Kidney glomerular epithelial cell (primary cell): Measurements from ENCODE around the gene DHX30.
"Not testable (repeated sequence)": the region's sequence is repeated elsewhere in the genome, so short reads cannot be mapped to it uniquely, and the experiment has no call there.

Experiments
- DNase-seq: peaks from one replicate; lab custom pipeline; 2025; lab: John Stamatoyannopoulos, UW

Gene DHX30

DNA sequence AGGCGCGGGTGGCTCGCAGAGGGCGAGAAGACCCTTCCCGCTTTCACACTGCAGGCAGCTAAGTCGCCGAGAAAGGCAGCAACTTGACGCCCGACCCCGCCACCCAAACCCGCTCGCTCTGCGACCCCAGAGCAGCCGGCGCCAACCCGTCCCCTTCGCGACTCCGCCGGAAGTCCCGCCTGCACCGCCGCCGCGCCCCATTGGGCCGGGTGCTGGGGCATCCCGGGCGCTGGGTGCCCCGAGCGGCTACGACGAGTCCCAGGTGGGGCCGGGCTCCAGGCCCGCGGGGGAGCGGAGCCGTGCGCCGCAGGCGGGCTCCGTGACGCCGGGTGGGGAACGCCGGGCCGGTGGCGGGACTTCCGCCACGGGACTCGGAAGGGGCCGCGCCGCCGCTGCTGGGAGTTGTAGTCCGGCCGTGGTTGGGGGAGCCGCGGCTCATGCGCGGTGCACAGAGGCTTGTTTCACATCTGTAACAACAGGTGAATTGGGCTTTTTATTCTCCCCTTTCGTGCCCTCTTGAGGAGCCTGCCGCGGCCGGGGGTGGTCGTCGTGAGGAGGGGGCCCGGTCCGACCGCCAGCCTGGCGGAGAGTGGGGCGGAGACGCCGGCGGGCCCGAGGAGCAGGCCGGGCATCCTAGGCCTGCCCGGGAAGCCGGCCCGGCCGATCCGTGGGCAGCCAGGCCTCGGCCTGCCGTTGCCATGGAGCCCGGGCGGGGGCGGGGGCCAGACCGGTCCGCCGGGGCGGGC, at the start of gene DHX30:
DHX30 (plus strand) TSS at position 405 of the 746 bp plus-strand sequence. CDS start 7,546 bp downstream, outside the sequence.
- peak; percentile 79 for DNase-seq

GRCh38 chr3:47758261-47759025, 44.5 kb upstream of the DHX30 start:
- DNase-seq: no peak

- not testable (repeated sequence) for DNase-seq
Observed at GRCh38 chr3:47760207-47760606, 42.7 kb upstream of the DHX30 start.

- DNase-seq: no peak
Observed at GRCh38 chr3:47761046-47761445, 41.9 kb upstream of the DHX30 start.

DNA sequence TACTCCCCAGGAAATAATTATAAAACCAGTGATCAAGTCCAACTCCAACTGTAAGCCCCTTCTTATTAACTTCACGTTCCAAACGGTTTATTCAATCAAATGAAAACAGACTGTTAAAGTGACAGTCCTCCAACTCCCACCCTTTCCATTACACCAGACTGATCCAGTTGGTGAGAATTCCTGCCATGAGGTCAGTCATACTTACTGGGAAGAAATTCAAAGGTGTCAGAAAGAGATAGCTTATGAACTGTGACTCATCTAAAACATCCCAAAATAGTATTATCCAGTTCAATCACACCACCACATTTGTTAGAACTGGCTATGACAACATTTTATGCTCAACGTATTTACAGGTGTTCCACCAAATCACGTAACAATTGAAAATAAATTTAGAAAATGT, 40.7 kb upstream of the DHX30 start:
- DNase-seq: peak; percentile 40

- DNase-seq: no peak
Observed at GRCh38 chr3:47766186-47766585, 36.8 kb upstream of the DHX30 start.

GRCh38 chr3:47772047-47772446, 30.9 kb upstream of the DHX30 start:
- DNase-seq: no peak

GRCh38 chr3:47772788-47773187, 30.1 kb upstream of the DHX30 start:
- no peak for DNase-seq

GRCh38 chr3:47778746-47779145, 24.2 kb upstream of the DHX30 start:
- no peak for DNase-seq

- peak; percentile 51 for DNase-seq
Observed at GRCh38 chr3:47780741-47781684, 21.9 kb upstream of the DHX30 start.

- peak; percentile 87 for DNase-seq
Observed at GRCh38 chr3:47781685-47782445, 21.1 kb upstream of the DHX30 start, which contains the start of gene SMARCC1. SMARCC1 (minus strand) TSS chr3:47781893; CDS start chr3:47781797, 96 bp downstream.

GRCh38 chr3:47782446-47783308, 20.3 kb upstream of the DHX30 start:
- peak; percentile 34 for DNase-seq

DNA sequence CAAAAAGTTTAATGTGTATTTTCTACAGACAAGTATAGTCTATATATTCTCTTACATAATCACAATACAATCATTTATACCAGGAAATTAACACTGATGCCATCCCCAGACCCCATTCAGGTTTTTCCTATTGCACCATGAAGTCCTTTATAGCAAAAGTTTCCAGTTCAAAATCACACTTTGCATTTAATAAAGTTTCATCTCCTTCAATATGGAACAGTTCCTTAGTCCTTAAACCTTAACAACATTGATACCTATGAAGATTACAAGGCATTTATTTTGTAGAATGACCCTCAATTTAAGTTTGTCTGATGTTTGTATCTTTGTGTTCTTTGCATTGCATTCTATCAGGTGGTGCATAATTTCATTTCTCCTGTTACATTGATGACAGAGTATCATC, 19.3 kb upstream of the DHX30 start:
- no peak for DNase-seq

DNA sequence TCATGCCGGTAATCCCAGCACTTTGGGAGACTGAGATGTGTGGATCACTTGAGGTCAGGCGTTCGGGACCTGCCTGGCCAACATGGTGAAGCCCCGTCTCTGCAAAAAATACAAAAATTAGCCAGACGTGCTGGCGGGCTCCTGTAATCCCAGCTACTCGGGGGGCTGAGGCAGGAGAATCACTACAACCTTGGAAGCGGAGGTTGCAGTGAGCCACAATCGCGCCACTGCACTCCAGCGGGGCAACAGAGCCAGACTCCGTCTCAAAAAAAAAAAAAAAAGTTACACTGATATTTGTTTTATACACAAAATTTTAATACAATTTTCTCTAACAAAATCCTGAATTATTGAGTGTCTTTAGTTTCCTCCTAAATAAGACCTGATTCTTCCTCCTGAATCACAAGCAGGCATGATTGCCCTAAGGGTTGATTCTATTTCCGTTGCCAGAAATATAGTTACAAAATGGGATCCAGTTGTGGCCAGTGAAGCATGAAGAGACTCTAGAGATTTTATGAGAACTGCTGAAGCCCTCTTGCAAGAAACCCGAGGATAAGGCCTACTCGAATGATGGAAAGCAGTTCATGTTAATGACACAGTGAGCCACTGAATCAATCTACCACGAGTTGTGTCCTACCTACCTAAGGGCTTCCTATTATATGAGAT, 11.6 kb upstream of the DHX30 start:
- DNase-seq: no peak

DNA sequence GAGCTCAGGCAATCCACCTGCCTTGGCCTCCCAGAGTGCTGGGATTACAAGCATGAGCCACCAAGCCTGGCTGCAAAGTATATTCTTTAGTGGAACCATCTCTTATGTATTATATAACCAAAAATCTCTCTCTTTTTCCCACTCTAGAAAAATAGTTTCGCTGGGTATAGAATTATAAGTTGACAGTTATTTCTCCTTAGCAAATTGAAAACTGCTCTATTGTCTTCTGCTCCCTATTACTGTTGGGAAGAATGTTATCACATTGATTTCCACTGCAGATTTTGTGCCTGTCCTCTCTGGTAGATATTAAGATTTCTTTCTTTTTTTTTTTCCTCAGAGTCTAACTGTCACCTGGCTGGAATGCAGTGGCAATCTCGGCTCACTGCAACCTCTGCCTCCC, 10.2 kb upstream of the DHX30 start:
- DNase-seq: no peak

DNA sequence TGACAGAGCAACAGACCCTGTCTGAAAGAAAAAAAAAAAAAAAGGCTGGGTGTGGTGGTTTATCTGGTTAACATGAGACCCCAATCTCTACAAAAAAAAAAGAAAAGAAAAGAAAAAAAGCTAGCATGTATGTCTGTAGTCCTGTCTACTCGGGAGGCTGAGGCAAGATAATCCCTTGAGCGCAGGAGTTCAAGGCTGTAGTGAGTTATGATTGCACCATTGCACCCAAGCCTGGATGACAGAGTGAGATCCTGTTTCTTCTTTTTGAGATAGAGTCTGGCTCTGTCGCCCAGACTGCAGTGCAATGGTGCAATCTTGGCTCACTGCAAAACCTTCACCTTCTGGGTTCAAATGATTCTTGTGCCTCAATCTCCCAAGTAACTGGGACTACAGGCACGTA, 8.4 kb upstream of the DHX30 start:
- DNase-seq: no peak

- DNase-seq: no peak
Observed at GRCh38 chr3:47799733-47800132, 3.2 kb upstream of the DHX30 start.

GRCh38 chr3:47803480-47804025, 615 bp downstream of the DHX30 start:
- DNase-seq: no peak

GRCh38 chr3:47804577-47804976, 1.6 kb downstream of the DHX30 start:
- no peak for DNase-seq
